ENCODE data around the gene AGAP1. TPM values are rescaled to one million over a fixed set of nuclear protein-coding genes. Genes with fewer than 3 reads are reported as not detected.

AGAP1 gene
- total and polyA plus RNA-seq, 2 donors: 1.7 to 3.0 TPM

- Histone ChIP-seq H3K27me3 (ENCODE audit: control insufficient read depth in 2 of 2, insufficient read depth in 1 of 2, low read length in 1 of 2) (no peaks in the 10 kb centered on the region), H3K27ac (ENCODE audit: low read depth in 1 of 2, low read length in 1 of 2) (no peak overlapping the region), H3K4me1 (ENCODE audit: control insufficient read depth in 2 of 2, insufficient read depth in 2 of 2, low read length in 2 of 2) (no peaks in the 10 kb centered on the region), H3K4me3 (ENCODE audit: low read length in 2 of 2) (no peak overlapping the region), H3K9me3 (ENCODE audit: control insufficient read depth in 2 of 2, insufficient read depth in 1 of 2, low read length in 1 of 2) (no peaks in the 10 kb centered on the region), H3K36me3 (ENCODE audit: control insufficient read depth in 2 of 2, insufficient read depth in 2 of 2, low read length in 1 of 2) (no peaks in the 10 kb centered on the region)
- DNase-seq (ENCODE audit: low read depth in 6 of 9, low spot score in 9 of 9): no peak
- WGBS: 92% methylated on average over 29 of the region's 29 CpGs
Observed at GRCh38 chr2:235806986-235807750, 313.3 kb downstream of the AGAP1 start.

DNA sequence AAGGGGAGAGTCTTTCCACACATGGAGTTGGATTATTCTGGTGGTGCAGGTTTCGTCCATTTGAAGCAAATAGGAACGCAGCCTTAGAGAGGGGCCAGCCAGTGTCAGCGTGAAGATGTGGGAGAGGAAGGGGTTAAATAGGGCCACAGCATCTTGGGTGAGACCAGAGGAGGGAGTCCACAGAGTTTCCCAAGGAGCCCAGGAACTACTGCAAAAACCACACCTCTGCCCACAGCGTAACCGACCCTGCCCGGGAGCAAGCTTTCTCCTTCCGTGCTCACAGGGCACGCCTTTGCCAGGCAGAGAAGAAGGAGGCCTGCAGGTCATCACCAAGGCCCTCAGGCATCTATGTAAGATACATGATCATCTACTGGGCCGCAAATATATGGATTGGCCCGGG, 314.5 kb downstream of the AGAP1 start:
- H3K27ac ChIP-seq (ENCODE audit: low read depth in 1 of 2, low read length in 1 of 2): no peak overlapping the region
- no peaks in the 10 kb centered on the region for H3K9me3 ChIP-seq (ENCODE audit: control insufficient read depth in 2 of 2, insufficient read depth in 1 of 2, low read length in 1 of 2)
- no peak overlapping the region for H3K4me3 ChIP-seq (ENCODE audit: low read length in 2 of 2)
- H3K27me3 ChIP-seq (ENCODE audit: control insufficient read depth in 2 of 2, insufficient read depth in 1 of 2, low read length in 1 of 2): no peaks in the 10 kb centered on the region
- WGBS: 97% methylated on average over 10 of the region's 10 CpGs
- no peaks in the 10 kb centered on the region for H3K4me1 ChIP-seq (ENCODE audit: control insufficient read depth in 2 of 2, insufficient read depth in 2 of 2, low read length in 2 of 2)
- no peaks in the 10 kb centered on the region for H3K36me3 ChIP-seq (ENCODE audit: control insufficient read depth in 2 of 2, insufficient read depth in 2 of 2, low read length in 1 of 2)
- DNase-seq (ENCODE audit: low read depth in 6 of 9, low spot score in 9 of 9): no peak

DNA sequence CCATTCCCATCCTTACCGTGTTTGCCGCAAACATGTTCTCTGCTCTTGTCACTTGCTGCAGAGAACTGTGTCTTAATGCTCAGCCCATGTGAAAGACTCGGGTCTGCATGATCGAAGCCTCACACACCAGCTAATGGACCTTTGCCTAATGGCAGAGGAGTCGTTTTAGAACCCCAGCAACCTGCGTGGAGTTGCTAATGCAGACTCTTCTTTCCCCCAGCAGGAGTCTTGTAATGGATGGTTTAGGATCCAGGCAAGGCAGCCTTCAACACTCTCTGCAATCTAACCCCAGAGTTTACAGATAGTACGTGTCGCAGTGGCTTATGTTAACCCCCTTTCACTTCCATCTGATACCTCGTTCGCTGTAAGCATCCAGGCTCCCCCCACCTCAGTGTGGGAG, 316.4 kb downstream of the AGAP1 start:
- no peaks in the 10 kb centered on the region for H3K27me3 ChIP-seq (ENCODE audit: control insufficient read depth in 2 of 2, insufficient read depth in 1 of 2, low read length in 1 of 2)
- no peak for DNase-seq (ENCODE audit: low read depth in 6 of 9, low spot score in 9 of 9)
- 89% methylated on average over 10 of the region's 10 CpGs for WGBS
- H3K27ac ChIP-seq (ENCODE audit: low read depth in 1 of 2, low read length in 1 of 2): no peak overlapping the region
- no peaks in the 10 kb centered on the region for H3K36me3 ChIP-seq (ENCODE audit: control insufficient read depth in 2 of 2, insufficient read depth in 2 of 2, low read length in 1 of 2)
- no peaks in the 10 kb centered on the region for H3K9me3 ChIP-seq (ENCODE audit: control insufficient read depth in 2 of 2, insufficient read depth in 1 of 2, low read length in 1 of 2)
- no peak overlapping the region for H3K4me3 ChIP-seq (ENCODE audit: low read length in 2 of 2)
- no peaks in the 10 kb centered on the region for H3K4me1 ChIP-seq (ENCODE audit: control insufficient read depth in 2 of 2, insufficient read depth in 2 of 2, low read length in 2 of 2)

DNA sequence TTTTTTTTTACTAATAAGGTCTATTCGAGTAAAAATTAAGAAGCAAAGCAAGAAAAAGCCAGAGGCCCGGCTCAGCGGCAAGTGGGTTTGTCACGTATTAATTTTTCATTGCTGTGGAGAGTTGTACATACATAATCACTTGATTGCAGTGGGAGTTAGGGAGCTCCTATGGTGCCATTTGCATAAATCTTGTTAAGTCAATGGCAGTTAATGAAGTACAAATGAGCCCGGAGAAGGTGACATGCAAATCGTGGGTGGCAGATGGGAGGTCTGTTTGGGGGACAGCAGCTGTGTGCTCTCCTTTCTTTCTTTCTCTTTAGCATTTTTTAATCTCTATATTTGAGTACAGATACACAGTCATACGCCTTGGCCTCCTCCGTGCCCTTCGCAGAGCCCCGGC, 317.0 kb downstream of the AGAP1 start:
- Histone ChIP-seq H3K27me3 (ENCODE audit: control insufficient read depth in 2 of 2, insufficient read depth in 1 of 2, low read length in 1 of 2) (no peaks in the 10 kb centered on the region), H3K36me3 (ENCODE audit: control insufficient read depth in 2 of 2, insufficient read depth in 2 of 2, low read length in 1 of 2) (no peaks in the 10 kb centered on the region), H3K27ac (ENCODE audit: low read depth in 1 of 2, low read length in 1 of 2) (no peak overlapping the region), H3K4me3 (ENCODE audit: low read length in 2 of 2) (no peak overlapping the region), H3K4me1 (ENCODE audit: control insufficient read depth in 2 of 2, insufficient read depth in 2 of 2, low read length in 2 of 2) (no peaks in the 10 kb centered on the region), H3K9me3 (ENCODE audit: control insufficient read depth in 2 of 2, insufficient read depth in 1 of 2, low read length in 1 of 2) (no peaks in the 10 kb centered on the region)
- 92% methylated on average over 10 of the region's 10 CpGs for WGBS
- no peak for DNase-seq (ENCODE audit: low read depth in 6 of 9, low spot score in 9 of 9)

DNA sequence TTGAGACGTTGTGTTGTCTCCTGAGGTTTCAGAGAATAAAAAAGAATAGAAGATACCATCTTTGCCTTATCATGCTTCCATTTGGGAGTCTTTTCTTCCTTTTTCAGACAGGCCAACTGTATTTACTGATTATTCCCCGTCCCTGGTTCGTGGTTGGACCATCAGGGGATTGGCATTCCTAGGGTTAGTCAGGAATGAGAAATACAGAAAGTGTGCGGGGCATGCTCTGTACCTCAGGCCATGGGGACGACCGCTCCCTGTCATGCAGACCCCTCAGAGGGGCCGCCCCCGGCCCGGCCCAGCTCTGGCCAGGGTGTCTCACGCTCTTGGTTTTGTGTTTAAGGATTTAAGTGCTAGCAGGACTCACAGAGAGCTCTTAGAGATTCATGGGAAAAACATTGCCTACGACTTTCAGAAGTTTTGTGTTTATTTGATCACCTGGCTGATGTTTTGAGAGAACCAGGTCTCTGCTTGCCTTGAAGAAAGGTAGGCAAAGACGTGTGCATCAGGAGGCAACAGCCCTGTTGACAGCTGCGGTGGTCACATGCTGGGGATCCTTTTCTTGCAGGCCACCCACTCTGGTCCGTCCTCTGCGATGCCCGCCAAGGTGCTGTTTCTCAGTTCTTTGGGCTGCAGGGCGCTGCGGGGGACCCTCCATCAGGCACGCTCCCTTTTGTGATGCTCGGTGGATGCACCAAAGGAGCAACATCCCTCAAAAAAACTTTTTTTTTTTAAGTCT, 317.8 kb downstream of the AGAP1 start:
- H3K36me3 ChIP-seq (ENCODE audit: control insufficient read depth in 2 of 2, insufficient read depth in 2 of 2, low read length in 1 of 2): no peaks in the 10 kb centered on the region
- no peaks in the 10 kb centered on the region for H3K27me3 ChIP-seq (ENCODE audit: control insufficient read depth in 2 of 2, insufficient read depth in 1 of 2, low read length in 1 of 2)
- H3K4me1 ChIP-seq (ENCODE audit: control insufficient read depth in 2 of 2, insufficient read depth in 2 of 2, low read length in 2 of 2): no peaks in the 10 kb centered on the region
- no peaks in the 10 kb centered on the region for H3K9me3 ChIP-seq (ENCODE audit: control insufficient read depth in 2 of 2, insufficient read depth in 1 of 2, low read length in 1 of 2)
- no peak for DNase-seq (ENCODE audit: low read depth in 6 of 9, low spot score in 9 of 9)
- no peak overlapping the region for H3K27ac ChIP-seq (ENCODE audit: low read depth in 1 of 2, low read length in 1 of 2)
- WGBS: 94% methylated on average over 20 of the region's 20 CpGs
- no peak overlapping the region for H3K4me3 ChIP-seq (ENCODE audit: low read length in 2 of 2)

DNA sequence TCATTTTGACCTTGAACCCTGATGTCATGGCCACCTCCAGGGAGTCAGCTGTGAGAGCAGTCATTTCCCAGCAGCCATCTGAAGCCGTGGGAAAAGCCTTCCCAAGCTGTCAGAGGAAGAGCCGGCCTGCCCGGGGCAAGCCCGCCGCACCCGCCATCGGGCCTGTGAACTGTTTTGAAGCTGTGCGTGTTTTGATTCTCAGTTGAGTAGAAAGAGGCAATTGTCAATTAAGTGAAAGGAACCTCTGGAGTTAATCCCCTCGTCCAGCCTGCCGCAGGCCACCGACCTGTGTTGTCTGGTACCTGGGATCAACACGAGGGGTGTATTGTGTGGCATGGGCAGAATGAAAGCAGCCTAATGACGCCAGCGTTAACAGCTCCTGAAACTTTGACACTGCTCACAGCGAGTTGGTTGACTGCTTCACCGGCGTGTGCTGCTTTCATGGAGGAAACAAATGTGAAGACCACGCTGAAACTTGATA, 318.4 kb downstream of the AGAP1 start:
- 96% methylated on average over 18 of the region's 18 CpGs for WGBS
- Histone ChIP-seq H3K36me3 (ENCODE audit: control insufficient read depth in 2 of 2, insufficient read depth in 2 of 2, low read length in 1 of 2) (no peaks in the 10 kb centered on the region), H3K9me3 (ENCODE audit: control insufficient read depth in 2 of 2, insufficient read depth in 1 of 2, low read length in 1 of 2) (no peaks in the 10 kb centered on the region), H3K27me3 (ENCODE audit: control insufficient read depth in 2 of 2, insufficient read depth in 1 of 2, low read length in 1 of 2) (no peaks in the 10 kb centered on the region), H3K4me3 (ENCODE audit: low read length in 2 of 2) (no peak overlapping the region), H3K4me1 (ENCODE audit: control insufficient read depth in 2 of 2, insufficient read depth in 2 of 2, low read length in 2 of 2) (no peaks in the 10 kb centered on the region), H3K27ac (ENCODE audit: low read depth in 1 of 2, low read length in 1 of 2) (no peak overlapping the region)
- no peak for DNase-seq (ENCODE audit: low read depth in 6 of 9, low spot score in 9 of 9)

GRCh38 chr2:235813398-235813797, 319.6 kb downstream of the AGAP1 start:
- DNase-seq (ENCODE audit: low read depth in 6 of 9, low spot score in 9 of 9): no peak
- Histone ChIP-seq H3K4me1 (ENCODE audit: control insufficient read depth in 2 of 2, insufficient read depth in 2 of 2, low read length in 2 of 2) (no peaks in the 10 kb centered on the region), H3K27me3 (ENCODE audit: control insufficient read depth in 2 of 2, insufficient read depth in 1 of 2, low read length in 1 of 2) (no peaks in the 10 kb centered on the region), H3K9me3 (ENCODE audit: control insufficient read depth in 2 of 2, insufficient read depth in 1 of 2, low read length in 1 of 2) (no peaks in the 10 kb centered on the region), H3K36me3 (ENCODE audit: control insufficient read depth in 2 of 2, insufficient read depth in 2 of 2, low read length in 1 of 2) (no peaks in the 10 kb centered on the region), H3K27ac (ENCODE audit: low read depth in 1 of 2, low read length in 1 of 2) (no peak overlapping the region), H3K4me3 (ENCODE audit: low read length in 2 of 2) (no peak overlapping the region)
- WGBS: 96% methylated on average over 12 of the region's 12 CpGs

DNA sequence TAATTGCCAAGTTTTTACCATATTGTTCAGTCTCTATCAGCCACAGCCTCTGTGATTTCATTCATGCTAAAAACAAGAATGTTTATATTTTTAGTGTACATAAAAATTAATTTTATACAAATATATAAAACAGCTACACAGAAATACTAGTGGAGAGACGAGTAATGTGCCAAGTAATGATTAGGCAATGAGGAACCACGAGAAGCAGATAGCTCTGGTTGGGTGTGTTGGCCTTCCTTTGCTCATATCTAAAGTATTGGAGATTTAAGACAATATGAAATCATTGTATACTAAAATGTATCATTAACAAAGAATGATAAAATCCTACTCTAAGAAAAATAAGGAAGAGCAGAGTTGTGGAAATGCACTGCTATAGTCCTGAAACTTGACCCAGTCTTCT, 326.7 kb downstream of the AGAP1 start:
- no peaks in the 10 kb centered on the region for H3K27me3 ChIP-seq (ENCODE audit: control insufficient read depth in 2 of 2, insufficient read depth in 1 of 2, low read length in 1 of 2)
- no peaks in the 10 kb centered on the region for H3K9me3 ChIP-seq (ENCODE audit: control insufficient read depth in 2 of 2, insufficient read depth in 1 of 2, low read length in 1 of 2)
- H3K27ac ChIP-seq (ENCODE audit: low read depth in 1 of 2, low read length in 1 of 2): no peak overlapping the region
- no peaks in the 10 kb centered on the region for H3K4me1 ChIP-seq (ENCODE audit: control insufficient read depth in 2 of 2, insufficient read depth in 2 of 2, low read length in 2 of 2)
- no peaks in the 10 kb centered on the region for H3K36me3 ChIP-seq (ENCODE audit: control insufficient read depth in 2 of 2, insufficient read depth in 2 of 2, low read length in 1 of 2)
- DNase-seq (ENCODE audit: low read depth in 6 of 9, low spot score in 9 of 9): no peak
- 97% methylated on average over 2 of the region's 2 CpGs for WGBS
- H3K4me3 ChIP-seq (ENCODE audit: low read length in 2 of 2): no peak overlapping the region

- no peaks in the 10 kb centered on the region for H3K36me3 ChIP-seq (ENCODE audit: control insufficient read depth in 2 of 2, insufficient read depth in 2 of 2, low read length in 1 of 2)
- no peaks in the 10 kb centered on the region for H3K4me1 ChIP-seq (ENCODE audit: control insufficient read depth in 2 of 2, insufficient read depth in 2 of 2, low read length in 2 of 2)
- H3K27ac ChIP-seq (ENCODE audit: low read depth in 1 of 2, low read length in 1 of 2): no peak overlapping the region
- H3K4me3 ChIP-seq (ENCODE audit: low read length in 2 of 2): no peak overlapping the region
- H3K9me3 ChIP-seq (ENCODE audit: control insufficient read depth in 2 of 2, insufficient read depth in 1 of 2, low read length in 1 of 2): no peaks in the 10 kb centered on the region
- WGBS: 95% methylated on average over 3 of the region's 3 CpGs
- no peak for DNase-seq (ENCODE audit: low read depth in 6 of 9, low spot score in 9 of 9)
- no peaks in the 10 kb centered on the region for H3K27me3 ChIP-seq (ENCODE audit: control insufficient read depth in 2 of 2, insufficient read depth in 1 of 2, low read length in 1 of 2)
Observed at GRCh38 chr2:235824331-235824730, 330.5 kb downstream of the AGAP1 start.
